HPDE6-E6E7 (cell line): ENCODE data around the gene ABLIM2.

Experiments used
- DNase-seq: peaks from one replicate; pipeline ENCODE4 v3.0.0; 2011; ENCODE audit warnings: missing footprints; ENCODE audit errors: extremely low spot score

The ABLIM2 gene

DNA sequence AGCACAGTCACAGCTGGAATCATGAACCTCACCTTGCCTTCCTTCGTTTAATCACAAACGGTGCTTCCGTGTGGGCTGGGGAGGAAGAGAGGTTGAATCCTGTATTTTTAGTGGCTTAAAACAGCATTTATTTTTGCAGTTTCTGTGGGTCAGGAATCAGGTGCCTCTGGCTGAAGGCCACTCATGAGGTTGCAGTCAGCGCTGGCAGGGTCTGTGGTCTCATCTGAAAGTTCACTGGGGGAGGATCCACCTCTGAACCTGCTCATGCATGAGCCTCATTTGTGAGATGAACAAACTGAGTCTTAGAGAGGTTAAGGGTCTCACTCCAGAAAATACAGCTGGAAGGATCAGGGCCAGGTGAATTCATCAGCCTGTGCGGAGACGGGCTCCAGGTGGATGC is 17.1 kb upstream of the ABLIM2 start:
- no peak for DNase-seq

DNA sequence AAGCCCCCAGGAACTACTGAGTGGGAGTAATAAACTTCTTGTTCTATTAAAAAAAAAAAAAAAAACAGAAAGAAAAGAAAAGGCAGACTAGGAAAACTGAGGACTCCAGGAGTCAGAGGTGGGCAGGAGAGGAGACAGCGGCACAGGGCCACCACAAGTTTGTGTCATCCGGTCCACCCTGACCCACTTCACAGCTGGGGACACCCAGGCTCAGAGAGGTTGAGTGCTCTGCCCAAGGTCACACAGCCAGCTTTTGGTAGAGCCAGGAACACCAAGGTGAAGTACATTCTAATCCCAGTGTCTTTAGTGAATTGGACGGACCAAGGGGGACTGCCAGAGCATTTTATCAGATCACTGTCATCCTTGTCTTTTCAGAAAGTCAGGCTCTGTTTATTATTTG is 16.4 kb upstream of the ABLIM2 start:
- DNase-seq, result no peak

DNA sequence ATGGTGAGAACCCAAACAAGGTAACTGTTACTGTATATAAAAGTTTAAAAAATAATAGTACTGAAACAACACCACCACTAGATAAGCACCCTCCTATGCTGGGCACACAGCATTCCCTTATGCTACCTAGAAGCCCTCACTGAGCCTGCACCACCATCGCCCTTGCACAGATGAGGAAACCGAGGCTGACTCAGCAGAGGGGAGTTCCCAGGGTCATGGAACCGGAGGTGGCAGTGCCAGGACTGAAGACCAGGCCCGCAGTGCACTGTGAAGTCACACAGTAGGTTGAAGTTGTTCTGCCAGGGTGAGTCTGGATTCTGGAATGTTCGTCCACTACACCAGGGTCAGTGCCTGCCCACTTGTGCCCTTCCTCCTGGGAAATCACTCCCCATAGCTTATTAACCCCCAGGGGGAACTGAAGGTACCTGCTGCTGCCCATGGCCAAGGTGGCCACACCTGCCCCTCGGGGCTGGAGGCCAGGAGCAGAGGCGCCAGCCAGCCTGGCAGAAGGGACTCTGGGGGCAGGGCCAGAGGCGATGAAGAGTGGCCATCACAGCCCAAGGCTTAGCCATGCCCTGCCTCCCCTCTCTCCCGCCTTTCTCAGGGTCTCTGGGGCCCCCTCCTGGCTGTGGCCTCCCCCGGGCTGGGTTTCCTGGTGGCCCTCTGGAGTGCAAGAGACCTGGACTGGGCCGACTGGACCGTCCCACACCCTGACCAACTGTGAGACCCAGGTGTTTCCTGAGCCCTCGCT is 15.1 kb upstream of the ABLIM2 start:
- no peak for DNase-seq

DNA sequence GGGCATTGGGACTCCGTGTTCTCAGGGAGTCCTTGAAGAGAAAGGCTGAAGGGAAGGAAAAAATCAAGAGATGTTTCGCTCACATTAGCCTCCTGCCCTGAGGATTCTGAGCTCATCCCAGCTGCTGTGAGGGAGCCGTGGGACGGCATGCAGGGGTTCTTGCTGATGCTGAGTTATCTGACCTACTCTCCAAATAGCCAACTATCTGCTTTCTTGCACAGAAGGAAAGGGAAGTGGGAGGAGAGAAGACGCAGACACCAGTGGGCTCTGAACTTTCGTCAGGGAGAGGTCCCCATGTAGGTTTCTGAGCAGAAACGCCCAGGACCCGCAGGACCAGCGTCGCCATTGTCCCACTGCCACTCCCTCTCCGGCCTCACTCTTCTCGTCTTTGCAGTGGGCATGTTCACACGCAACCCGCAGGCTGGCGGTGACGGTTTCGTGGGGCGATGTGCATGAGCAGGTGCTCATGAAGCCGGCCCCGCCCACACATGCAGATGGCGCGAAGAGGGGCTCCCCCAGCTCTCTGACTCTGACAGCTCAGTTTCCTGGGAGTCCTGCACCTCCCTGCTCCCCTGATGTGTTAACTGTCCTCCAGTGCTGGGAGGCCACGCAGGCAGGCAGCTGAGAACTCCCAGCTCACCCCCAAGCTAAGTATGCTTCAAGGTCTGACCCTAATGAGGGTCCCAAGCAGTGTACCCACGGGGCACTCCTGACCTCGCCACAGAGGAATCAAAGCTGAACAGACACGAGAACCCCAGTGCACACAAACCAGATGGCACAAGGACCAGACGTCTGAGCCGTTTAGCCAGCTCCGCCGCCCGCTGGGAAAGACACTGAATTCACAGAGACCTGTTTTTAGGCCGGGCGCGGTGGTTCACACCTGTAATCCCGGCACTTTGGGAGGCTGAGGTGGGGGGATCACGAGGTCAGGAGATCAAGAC is 13.6 kb upstream of the ABLIM2 start:
- DNase-seq, result no peak

DNA sequence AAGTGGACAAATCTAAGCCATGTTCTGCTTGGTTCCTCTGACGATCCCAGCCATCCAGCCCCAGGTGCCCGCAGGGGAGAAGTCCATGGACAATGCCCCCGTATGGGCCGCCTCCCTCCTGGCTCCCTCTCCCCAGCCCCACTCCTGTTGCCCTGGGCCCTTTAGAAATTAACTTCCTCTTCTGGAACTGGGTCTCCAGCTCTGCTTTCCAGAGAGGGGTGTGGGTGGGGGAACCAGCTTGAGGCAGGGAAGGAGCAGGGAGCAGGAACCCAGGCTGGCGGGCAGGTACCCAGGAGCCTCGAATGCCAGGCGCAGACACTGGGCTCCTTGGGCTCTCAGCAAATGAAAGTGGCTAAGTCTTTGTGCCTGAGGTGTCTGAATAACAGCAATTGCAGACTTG is 12.7 kb upstream of the ABLIM2 start:
- no peak for DNase-seq

DNA sequence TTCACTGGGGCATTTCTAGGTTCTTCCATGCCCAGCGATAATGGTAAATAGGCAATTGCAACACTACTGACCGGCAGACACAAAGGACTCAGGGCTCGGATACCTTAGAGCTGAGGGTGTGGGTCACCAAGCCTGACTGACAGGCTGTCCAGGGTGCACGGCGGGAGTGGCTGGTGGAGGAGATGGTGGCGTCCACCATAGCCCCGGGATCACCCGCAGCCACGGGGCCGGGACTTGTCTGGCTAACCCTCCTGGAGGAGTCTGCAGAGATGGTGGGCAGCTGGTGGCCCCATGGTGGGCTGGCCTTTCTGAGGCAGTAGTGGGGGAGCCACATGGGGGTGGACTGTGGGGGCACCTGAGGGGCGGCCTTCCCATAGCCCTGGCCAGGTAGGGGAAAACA is 11.7 kb upstream of the ABLIM2 start:
- no peak for DNase-seq

GRCh38 chr4:8169763-8170162 is 11.2 kb upstream of the ABLIM2 start:
- DNase-seq, result no peak

GRCh38 chr4:8168832-8169598 is 10.4 kb upstream of the ABLIM2 start:
- no peak for DNase-seq

DNA sequence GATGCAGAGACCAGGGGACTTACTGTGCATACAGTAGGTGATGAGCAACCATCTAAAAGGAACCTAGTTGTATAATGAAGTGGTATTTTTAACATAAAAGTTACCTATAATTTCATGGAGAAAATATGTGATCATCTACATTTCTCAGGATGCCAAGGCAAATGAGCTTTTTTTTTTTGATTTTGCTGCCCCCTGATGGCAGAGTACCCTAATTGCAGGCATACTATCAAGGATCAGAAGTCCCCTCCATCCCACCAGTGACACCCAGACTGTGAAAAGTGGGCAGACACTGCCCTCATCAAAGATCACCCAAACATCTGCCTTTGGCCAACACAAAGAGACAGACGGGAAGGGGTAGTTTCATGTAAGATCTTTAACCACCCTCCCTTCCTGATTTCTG is 9.6 kb upstream of the ABLIM2 start:
- DNase-seq, result no peak

DNA sequence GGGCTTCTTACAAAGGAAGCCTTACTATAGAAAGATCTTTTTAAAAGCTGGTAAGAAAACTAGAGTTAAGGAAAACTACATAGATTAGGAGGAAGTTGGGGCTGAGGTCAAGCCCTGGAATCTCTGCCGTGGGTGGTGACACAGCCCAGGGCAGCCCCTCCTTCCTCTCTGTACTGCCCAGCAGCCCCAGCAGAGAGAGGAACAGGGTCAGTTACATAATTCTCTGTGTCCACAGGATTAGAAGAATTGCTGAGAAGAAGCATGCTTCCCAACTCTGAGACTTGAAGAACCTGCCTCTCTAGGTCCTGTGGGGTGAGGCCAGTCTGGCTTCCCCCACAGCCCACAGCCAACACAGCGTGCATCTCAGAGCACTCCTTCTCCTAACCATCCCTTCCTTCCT is 9.2 kb upstream of the ABLIM2 start:
- no peak for DNase-seq

- no peak for DNase-seq
These were observed 8.7 kb upstream of the ABLIM2 start for GRCh38 chr4:8167291-8167690.

DNA sequence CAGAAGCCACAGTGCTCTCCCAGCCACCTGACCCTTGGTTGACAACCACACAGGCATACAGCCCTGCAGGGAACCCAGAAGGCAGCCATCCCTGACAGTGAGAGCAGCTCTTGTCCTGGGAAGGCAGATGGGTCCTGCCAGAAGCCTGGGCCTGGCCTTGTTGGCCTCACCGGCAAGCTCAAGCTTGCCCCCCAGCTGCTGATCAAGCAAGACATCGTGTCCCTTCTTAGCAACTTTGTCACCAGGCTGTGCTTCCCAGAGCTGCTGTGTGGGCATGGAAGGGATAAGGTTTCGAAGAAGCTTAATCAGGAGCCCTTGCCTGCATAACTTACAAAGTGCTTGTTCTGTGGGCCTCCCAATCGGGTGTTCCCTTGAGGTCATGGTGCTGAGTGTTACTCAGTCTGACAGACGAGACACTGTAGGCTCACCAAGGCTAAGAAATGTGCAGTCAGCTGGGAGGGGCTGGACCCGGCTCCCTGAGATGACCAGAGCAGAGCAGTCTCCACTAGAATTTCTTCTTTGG is 6.8 kb upstream of the ABLIM2 start:
- no peak for DNase-seq

DNA sequence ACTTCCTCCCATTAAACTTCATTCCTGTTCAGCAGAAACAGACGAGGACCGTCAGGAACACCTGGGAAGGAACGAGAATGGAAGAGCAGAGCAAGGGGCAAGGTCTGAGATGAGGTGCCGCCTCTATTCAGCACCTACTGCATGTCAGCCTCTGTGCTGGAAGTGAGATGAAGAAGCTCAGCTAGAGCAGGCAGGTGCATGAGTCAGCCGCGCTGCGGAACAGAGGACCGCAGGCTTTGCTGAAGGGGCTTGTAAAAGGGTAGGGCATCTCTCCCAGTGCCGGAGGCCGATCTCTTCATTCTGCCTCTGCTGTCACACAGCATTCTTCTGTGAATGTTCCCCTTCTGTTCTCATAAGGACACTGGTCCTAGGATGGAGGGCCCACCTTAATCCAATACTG is 6.1 kb upstream of the ABLIM2 start:
- no peak for DNase-seq

DNA sequence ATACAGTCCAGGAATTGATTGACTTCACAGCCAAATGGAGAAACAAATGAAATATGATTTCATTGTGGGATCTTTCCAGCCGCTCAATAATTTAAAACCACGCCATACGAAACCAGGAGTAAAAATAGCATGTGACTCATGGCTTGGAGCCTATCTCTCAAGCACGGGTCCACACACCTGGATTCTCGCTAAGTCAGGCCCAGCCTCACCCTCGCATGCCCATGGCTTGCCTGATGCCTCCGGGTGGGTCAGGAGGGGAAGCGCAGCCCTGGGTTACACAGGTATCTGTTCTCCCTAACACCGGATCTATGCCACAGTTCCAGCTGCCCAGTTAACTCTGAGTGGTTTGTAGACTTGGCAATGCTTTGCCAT is 5.6 kb upstream of the ABLIM2 start:
- no peak for DNase-seq

- DNase-seq, result no peak
These were observed 5.0 kb upstream of the ABLIM2 start for GRCh38 chr4:8163436-8164193.

- no peak for DNase-seq
These were observed 4.4 kb upstream of the ABLIM2 start for GRCh38 chr4:8163026-8163425.

DNA sequence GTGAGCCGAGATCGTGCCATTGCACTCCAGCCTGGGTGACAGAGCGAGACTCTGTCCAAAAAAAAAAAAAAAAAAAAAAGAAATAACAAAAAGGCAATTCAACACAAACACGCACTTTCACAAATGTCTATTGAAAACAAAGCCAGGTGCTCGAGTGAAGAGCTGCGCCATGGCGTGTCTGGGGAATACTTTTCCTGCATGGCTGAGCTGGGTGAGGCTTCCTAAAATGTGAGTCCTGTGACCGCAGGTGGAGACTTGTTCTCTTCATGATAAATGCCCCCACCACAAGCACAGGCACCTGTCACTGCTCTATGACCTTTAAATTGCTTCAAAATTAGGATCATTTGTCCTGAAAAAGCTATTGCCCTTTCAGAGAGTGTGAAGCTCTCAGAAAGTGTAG is 4.0 kb upstream of the ABLIM2 start:
- DNase-seq, result no peak

GRCh38 chr4:8160572-8160971 is 2.0 kb upstream of the ABLIM2 start:
- DNase-seq, result no peak

DNA sequence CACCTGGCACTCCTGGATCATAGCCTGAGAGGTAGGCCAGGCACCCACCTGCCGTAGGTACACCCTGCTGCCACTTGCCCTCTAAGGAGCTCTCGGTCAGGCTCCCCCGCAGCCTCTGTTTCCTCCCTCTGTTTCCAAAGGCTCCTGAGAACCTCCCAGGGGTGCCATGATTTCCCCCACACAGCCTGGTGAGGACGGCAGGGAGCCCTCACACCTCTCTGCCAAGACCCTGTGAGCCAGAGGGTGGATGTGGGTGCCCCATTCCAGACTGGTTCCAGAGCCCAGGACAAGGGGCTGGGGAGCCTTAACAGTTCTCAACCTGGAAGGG is 1.6 kb upstream of the ABLIM2 start:
- no peak for DNase-seq

DNA sequence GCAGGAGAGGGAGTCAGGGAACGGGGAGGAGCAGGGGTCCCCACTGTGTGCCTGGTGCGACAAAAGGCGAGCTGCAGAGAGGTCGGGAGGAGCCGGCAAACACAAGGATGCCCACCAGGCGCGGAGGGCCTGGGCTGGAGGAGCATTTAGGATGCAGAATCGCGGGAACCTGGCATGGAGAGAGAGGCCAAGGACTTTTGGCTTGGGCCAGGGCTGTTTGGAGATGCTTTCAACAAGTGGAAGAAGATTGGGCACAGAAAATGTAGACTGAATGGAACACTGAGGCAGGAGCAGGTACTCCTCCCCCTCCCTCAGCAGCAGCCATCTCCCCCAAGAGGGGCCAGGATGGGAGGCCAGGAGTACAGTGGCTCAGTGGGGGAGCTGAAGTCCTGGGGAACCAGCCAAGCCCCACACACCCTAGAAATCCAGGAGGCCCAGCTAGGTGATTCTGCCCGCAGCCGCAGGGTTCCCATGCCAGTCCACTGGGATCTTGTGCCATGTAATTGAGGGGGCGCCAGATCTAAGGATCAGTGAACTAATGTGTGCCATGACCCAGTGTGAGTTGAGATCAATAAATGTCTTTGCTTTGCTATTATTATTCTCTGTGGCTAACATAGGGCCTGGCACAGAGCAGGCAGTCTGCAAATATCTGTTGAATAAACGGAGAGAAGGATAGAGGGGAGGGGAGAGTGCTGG is 1.1 kb upstream of the ABLIM2 start:
- no peak for DNase-seq
